ENCODE data around the gene VAT1. TPM values are rescaled to one million over a fixed set of nuclear protein-coding genes. Genes with fewer than 3 reads are reported as not detected.
"Not testable (repeated sequence)": the region's sequence is repeated elsewhere in the genome, so short reads cannot be mapped to it uniquely, and the experiment has no call there.

VAT1 gene
- polyA plus RNA-seq, 1 donor from 2014 or later: 151 TPM

GRCh38 chr17:42979511-42980273 lies 42.5 kb downstream of the VAT1 start, which contains the start of gene PTGES3L:
Gene PTGES3L, minus strand, starts transcription at chr17:42980080. Its CDS starts 27 bp downstream, at chr17:42980053.
- peak within 1 kb of the TSS; percentile 90 for H3K27ac ChIP-seq (ENCODE audit: low read length)
- H3K4me2 ChIP-seq (ENCODE audit: low read length): peak within 1 kb of the TSS; percentile 93
- no peaks in the 10 kb centered on the region for H3F3A ChIP-seq (ENCODE audit: insufficient read depth, low read length, poor library complexity, severe bottlenecking)
- no peaks in the 10 kb centered on the region for H3K27me3 ChIP-seq (ENCODE audit: insufficient read depth, low read depth, low read length)
- H3K9ac ChIP-seq (ENCODE audit: low read length): peak within 1 kb of the TSS; percentile 95
- peak within 1 kb of the TSS; percentile 99 for H3K4me3 ChIP-seq (ENCODE audit: low read length)
- TF ChIP-seq SMC3 (conservative IDR thresholded peaks at IDR 0.05; ENCODE audit: poor library complexity) (no peak), MXI1 (conservative IDR thresholded peaks at IDR 0.05; ENCODE audit: poor library complexity, severe bottlenecking) (no peak), RAD21 (conservative IDR thresholded peaks at IDR 0.05) (no peak), TAF1 (IDR thresholded peaks at IDR 0.05; ENCODE audit: low read depth) (no peak), EZH2 (IDR thresholded peaks at IDR 0.05; ENCODE audit: borderline replicate concordance, insufficient read depth, low read length, poor library complexity, severe bottlenecking) (no peak), EP300 (conservative IDR thresholded peaks at IDR 0.05; ENCODE audit: poor library complexity, severe bottlenecking) (no peak), POLR2AphosphoS5 (IDR thresholded peaks at IDR 0.05) (no peak)
- TF ChIP-seq, protein P1, sequence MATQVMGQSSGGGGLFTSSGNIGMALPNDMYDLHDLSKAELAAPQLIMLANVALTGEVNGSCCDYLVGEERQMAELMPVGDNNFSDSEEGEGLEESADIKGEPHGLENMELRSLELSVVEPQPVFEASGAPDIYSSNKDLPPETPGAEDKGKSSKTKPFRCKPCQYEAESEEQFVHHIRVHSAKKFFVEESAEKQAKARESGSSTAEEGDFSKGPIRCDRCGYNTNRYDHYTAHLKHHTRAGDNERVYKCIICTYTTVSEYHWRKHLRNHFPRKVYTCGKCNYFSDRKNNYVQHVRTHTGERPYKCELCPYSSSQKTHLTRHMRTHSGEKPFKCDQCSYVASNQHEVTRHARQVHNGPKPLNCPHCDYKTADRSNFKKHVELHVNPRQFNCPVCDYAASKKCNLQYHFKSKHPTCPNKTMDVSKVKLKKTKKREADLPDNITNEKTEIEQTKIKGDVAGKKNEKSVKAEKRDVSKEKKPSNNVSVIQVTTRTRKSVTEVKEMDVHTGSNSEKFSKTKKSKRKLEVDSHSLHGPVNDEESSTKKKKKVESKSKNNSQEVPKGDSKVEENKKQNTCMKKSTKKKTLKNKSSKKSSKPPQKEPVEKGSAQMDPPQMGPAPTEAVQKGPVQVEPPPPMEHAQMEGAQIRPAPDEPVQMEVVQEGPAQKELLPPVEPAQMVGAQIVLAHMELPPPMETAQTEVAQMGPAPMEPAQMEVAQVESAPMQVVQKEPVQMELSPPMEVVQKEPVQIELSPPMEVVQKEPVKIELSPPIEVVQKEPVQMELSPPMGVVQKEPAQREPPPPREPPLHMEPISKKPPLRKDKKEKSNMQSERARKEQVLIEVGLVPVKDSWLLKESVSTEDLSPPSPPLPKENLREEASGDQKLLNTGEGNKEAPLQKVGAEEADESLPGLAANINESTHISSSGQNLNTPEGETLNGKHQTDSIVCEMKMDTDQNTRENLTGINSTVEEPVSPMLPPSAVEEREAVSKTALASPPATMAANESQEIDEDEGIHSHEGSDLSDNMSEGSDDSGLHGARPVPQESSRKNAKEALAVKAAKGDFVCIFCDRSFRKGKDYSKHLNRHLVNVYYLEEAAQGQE (IDR thresholded peaks at IDR 0.05; ENCODE audit: borderline replicate concordance): no peak
- TF ChIP-seq, protein P2, sequence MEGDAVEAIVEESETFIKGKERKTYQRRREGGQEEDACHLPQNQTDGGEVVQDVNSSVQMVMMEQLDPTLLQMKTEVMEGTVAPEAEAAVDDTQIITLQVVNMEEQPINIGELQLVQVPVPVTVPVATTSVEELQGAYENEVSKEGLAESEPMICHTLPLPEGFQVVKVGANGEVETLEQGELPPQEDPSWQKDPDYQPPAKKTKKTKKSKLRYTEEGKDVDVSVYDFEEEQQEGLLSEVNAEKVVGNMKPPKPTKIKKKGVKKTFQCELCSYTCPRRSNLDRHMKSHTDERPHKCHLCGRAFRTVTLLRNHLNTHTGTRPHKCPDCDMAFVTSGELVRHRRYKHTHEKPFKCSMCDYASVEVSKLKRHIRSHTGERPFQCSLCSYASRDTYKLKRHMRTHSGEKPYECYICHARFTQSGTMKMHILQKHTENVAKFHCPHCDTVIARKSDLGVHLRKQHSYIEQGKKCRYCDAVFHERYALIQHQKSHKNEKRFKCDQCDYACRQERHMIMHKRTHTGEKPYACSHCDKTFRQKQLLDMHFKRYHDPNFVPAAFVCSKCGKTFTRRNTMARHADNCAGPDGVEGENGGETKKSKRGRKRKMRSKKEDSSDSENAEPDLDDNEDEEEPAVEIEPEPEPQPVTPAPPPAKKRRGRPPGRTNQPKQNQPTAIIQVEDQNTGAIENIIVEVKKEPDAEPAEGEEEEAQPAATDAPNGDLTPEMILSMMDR (IDR thresholded peaks at IDR 0.05; ENCODE audit: poor library complexity, severe bottlenecking): no peak
- H3K36me3 ChIP-seq (ENCODE audit: insufficient read depth, low read length): no peaks in the 10 kb centered on the region
- no peaks in the 10 kb centered on the region for H3K9me2 ChIP-seq (ENCODE audit: insufficient read depth, low read length)
- H3K9me3 ChIP-seq (ENCODE audit: low read length): no peaks in the 10 kb centered on the region
- H2AFZ ChIP-seq (ENCODE audit: low read depth, low read length): peak within 1 kb of the TSS; percentile 48
- no peaks in the 10 kb centered on the region for H4K20me1 ChIP-seq (ENCODE audit: insufficient read depth)
- H3K79me2 ChIP-seq (replicated peaks; ENCODE audit: insufficient read depth, low read length): peaks cover 27% of the 10 kb centered on the region

GRCh38 chr17:42975701-42976100 lies 46.5 kb downstream of the VAT1 start:
- not testable (repeated sequence) for H3K27ac ChIP-seq (ENCODE audit: low read length); H3K4me2 ChIP-seq (ENCODE audit: low read length); H3K27me3 ChIP-seq (ENCODE audit: insufficient read depth, low read depth, low read length); H2AFZ ChIP-seq (ENCODE audit: low read depth, low read length); H3K4me3 ChIP-seq (ENCODE audit: low read length); H3K79me2 ChIP-seq (replicated peaks; ENCODE audit: insufficient read depth, low read length); H3K9me2 ChIP-seq (ENCODE audit: insufficient read depth, low read length); H3F3A ChIP-seq (ENCODE audit: insufficient read depth, low read length, poor library complexity, severe bottlenecking); H3K36me3 ChIP-seq (ENCODE audit: insufficient read depth, low read length); H3K9ac ChIP-seq (ENCODE audit: low read length); H3K9me3 ChIP-seq (ENCODE audit: low read length); H4K20me1 ChIP-seq (ENCODE audit: insufficient read depth)

Data from neural cell (in vitro differentiated cells).